HG02870 (cell line): ENCODE data around the gene TRIM26.
"Not testable (repeated sequence)": the region's sequence is repeated elsewhere in the genome, so short reads cannot be mapped to it uniquely, and the experiment has no call there.

ENCODE experiments used
- ATAC-seq: cut with Tn5 transposase; IDR thresholded peaks from one replicate; pipeline ENCODE4 v1.9.1; 2021; ENCODE audit warnings: mild to moderate bottlenecking, moderate library complexity; ENCODE audit not compliant: unreplicated experiment

TRIM26 gene

DNA sequence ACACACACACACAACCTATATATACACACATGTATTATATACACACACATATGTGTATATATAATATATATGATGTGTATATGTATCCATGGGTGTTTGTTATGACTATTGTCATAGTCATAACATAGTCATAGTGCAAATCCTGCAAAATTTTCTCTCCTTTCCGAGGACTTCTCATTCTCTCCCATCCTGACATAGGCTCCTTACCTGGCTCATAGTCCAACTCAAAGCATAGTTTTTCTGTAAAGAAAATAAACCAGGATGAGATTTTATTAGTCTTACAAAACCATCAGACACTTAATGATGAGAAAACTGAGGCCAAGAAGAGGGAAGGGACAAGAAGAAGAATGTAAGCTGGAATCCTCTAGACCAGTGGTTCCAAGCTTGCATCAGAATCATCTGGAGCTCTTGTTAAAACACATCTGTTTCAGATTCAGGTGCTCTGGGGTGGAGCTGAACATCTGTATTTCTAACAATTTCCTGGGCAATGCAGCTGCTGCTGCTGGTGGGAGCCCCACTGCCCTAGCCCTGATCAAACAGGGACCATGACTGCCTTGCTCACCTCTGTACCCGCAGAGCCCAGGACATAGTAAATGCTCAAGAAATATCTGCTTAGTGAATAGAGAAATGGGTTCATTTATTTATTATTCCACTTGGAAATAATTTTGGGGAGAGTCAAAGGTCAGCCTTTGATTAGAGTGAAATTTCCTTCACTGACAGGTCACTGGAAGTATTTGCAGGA, 57.5 kb downstream of the TRIM26 start:
- no peak for ATAC-seq

DNA sequence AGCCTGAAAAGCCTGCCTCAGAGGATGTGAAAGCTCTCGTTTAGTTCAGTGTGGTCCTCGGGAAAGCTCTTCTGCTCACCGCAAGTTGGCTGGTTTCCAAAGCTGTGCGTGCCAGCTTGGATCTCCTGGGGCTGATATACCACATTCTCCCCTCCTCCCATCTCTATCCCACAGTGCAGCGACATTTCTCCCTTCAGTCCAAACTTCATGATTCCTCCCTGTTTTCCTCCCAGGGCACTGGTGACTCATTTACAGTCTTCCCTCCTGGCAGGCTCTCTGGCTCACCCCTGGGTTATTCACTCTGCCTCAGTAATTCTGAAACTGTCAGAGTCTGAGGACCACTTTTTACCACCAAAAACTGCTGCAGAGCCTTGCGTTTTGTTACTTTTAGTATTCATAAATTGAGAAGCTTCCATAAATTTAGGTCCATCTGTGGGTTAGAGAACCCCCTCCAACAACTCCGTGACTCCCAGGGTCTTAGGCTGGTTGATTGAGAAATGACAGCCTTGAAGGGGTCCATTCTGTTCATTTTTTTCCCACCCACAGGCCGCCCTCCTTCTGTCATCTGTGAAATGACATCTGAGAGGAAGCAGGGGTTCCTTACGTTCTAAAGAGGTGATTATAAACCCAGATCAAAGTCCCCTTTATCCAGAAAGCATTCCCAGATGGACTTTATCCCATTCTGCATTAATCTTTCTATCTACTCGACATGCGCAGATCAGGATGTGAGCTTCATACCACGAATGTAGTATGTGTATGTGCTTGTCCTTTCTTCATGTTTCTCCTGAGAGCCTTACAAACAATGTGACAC, 58.3 kb downstream of the TRIM26 start:
- ATAC-seq = no peak

DNA sequence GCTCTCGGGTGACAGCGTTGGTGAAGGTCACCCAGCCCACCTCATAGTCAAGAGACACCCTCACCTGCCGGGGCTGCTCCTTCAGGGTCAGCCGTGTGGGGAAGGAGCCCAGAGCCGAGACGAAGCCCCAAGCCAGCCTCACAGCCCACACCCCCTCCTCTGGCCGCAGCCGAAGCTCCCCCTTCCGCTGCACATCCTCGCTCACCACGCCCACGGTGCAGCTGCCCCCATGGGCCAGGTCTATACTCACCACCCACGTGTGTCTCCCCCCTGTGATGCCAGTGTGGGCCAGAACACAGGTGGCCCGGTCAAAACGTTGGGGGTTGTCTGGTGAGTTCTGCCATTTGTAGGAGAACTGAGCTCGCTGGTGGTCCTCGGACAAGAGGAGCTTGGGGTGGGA, 59.1 kb downstream of the TRIM26 start:
- ATAC-seq = no peak

DNA sequence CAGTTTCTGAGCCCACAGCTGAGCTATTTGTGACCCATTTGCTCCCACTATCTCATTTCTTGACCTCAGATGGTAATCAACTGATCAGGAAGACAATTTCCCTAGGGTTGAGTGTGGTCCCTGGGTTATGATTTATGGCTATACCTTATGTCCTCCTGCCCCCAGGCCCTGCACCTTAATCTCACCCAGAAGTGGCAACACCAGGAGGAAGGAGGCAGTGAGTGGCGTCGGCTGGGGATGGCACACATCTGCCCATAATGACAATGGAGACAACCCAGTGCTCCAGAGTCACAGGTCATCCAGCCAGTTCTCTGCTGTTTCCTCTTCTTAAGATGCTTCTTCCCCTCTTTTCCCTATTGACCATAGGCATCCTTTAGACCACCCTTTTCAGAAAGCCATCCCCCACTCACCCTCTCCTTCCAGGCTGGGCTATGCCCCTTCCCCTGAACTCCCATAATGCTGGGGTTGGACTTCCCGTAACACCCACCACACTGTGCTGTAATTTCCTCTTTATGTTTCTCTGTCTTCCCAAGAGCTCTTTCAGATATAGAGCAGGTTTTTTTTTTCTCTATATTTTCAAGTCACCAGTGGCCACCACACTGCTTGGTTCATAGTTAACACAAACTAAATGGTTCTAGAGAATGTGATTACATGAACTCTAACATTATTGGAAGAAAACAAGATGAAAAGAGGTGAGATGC, 60.1 kb downstream of the TRIM26 start:
- no peak for ATAC-seq

DNA sequence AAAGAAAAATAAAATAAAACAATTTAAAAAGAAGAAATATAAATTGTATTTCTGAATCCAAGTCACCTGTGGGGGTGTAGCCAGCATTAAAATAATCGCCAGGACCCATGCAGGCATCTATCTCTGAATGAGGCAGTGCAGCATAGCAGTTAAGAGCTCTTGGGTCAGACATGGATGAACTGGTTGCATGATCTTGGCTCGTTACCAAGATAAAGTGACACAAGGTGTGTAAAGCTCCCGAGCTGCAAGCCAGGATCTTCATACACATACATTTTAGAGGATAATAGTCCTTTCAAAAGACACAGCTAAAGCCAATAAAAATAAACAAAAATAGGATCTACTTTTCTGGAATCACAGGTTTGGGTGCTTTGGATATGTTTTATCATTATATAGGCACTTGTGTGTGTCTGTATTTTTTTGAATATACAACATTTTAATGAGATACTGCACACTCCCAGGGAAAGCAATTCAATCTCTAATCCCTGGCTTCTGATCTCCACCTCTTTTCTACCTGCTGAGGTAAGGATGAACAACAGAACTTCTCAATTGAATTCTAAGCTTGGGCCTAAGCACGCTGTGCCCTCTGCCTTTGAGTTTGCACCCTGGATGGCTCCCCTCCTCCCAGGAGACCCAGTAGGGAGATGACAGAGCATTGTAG, 61.1 kb downstream of the TRIM26 start:
- ATAC-seq = no peak

DNA sequence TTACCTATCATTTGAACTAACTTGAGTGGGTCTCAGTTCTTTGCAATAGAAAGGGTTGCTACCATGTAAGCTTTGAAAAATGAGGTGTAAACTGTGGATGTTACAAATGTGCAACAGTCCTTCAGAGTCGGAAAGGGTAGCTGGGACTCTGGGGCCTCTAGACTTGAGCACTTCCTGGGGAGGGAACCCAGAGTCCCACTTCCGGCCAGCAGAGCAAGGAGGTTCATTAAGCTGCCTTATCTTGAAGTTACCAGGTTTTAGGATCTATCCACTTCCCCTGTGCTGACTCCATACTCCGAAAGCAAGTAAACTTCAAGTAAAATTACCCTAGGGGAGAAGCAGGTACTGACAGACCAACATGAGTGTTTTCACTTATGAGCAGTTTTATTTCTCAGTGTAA, 61.6 kb downstream of the TRIM26 start:
- no peak for ATAC-seq

DNA sequence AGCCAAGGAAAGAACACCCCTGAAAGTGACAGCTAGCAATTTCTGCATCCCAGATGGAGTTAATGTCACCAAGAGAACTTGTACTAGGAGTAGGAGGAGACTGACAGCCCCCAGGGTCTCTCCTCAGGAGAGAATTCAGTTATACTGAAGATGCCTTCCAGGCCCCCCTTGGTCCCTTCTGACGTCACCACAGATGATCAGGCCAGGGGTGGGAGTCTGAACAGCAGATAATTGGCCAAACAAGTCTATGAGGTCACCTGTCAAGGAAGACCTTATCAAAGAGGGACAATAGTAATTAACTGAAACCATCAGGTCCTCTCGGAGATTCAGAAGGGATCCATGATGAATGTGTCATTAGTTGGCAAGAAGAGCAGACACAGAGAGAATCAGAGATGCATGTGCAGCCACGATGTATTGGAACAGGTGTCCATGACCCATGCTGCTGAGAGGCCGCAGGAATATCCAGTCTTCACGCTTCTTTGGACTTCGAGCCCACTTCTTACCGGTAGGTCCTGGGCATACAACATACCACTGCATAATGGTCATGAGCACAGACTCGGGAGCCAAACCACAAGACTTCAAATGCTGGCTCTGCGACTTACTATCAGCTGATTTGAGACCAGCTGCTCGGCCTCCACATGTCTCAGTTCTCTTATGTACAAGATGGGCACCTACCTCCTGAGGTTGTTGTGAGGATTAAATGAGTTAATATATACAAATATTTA, 62.4 kb downstream of the TRIM26 start:
- ATAC-seq = no peak

DNA sequence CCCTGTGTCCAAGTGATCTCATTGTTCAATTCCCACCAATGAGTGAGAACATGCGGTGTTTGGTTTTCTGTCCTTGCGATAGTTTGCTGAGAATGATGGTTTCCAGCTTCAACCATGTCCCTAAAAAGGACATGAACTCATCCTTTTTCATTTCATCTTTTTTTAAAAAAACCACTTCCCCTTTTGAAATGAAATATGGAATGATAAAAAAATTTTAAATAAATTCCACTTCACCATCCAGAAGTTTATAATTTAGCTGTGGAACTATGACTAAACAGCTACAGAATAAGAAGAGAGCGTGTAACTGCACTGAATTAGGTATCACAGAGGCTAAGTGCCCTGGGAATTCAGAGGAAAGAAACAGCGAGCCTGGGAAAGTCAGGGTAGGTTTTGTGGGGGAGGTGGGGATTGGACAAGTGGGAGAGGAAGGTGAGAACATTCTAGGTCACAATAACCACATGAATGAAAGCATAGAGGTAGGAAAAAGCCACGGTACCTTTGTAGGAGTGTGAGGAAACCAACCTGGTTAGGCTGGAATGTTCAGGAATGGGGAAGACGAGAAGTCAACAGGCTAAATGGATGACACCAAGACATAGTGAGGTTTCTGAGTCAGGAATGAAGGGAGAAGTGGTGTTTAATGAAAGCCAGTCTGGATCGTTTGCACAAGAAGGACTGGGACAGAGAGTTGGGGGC, 63.2 kb downstream of the TRIM26 start:
- ATAC-seq = no peak

DNA sequence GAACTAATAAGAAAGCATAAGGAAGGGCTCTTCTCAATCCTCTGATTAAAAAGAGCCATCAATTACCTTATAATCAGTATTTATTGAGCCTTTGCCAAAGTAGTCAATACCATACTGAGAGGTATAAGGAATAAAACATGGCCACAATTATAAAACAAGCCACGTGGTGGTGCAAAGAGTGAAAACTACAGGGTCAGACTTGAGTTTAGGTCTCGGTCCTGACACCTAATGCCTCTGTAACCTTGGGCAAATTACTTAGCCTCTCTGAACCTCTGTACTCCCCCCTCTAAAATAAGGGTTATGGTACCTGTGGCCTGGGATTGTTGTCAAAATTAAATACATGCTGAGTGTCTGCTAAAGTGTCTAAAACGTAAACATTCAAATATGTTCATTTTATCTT, 64.0 kb downstream of the TRIM26 start:
- ATAC-seq = no peak

DNA sequence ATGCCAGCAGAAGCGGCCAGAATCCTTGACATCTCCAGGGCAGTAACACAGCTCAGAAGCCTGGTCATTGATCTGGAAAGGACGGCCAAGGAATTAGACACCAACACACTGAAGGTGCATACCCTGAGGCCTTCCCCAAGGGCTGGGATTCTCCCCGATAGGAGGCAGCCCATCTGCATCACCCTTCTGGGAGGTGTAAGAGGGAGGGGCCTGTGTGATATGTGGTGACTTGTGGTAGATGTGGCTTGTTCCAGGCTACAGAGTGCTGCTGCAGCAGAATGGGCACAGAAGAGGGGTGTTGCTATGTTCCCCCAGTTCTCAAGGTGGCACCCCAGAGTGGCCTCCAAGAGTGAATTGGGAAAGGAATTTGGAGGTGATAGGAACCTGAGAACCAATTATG, 66.1 kb downstream of the TRIM26 start:
- ATAC-seq = no peak

DNA sequence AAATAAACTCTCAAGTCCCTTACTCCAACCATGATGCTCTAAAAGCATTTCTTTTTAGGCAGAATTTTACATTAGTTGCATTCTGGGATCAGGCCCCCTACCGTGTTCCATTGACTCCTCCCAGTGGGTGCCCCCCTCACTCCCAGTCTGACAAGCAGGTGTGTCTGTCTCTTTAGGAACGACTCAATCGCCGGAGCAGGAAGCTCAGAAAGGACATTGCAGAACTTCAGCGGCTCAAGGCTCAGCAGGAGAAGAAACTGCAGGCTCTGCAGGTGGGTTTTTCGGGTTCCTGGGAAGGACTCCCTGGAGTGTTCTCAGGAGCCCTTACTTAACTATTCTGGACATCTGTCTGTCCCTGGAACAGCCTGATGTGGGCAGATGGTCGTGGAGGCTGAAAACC, 67.4 kb downstream of the TRIM26 start:
- ATAC-seq = no peak

DNA sequence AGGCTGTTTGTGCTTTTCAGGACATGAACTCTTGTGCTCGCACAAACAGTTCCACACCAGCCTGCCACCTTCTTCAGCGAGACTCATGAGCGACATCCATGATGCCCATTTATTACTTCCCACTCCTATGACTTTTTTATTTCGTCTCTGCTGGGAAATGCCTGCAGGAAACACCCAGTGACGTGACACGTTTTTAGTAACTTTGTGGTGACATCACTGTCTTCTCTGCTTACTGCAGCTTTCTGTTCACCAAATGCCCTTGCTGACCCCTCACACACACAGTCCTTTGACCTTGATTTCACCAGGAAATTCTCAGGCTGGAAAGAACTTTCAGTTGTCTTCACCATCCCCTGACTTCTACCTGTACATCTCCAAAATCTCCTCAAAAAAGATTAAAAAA, 68.4 kb downstream of the TRIM26 start:
- ATAC-seq = no peak

DNA sequence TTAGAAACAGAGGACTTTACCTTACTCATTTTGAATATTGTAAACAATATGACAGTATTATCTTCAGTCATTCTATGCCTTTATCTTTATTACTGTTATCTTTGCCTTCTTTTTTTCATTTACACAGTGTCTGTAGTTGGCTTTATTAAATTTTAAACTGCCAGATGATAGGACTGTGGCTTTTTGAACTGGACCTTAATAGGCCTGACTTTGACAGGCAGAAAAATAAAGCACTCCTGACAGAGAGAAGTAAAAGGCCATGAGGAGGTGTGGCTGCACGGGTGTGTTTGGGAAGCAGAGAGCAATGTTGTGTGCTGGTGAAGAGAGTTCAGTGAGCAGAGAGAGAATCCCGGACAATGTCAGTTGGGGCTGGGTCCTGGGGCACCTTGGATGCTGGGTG, 69.4 kb downstream of the TRIM26 start:
- no peak for ATAC-seq

DNA sequence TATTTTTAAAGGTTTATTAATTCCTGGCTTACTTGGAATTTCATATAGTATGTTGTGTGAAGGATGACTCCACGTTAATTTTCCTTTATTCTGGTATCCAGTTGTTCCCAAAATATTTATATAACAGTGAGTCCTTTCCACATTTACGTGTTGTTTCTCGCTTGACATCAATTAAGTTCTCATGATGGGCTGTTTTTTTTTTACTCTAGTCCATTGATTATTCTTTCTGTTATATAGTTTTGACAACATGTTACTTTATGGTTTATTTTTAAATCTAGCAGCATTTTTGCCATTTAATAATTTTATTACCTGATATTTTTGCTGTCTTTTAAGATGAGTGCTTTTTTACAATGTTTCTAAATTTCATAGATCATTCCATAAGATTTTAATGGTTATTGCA, 70.5 kb downstream of the TRIM26 start:
- ATAC-seq = no peak

DNA sequence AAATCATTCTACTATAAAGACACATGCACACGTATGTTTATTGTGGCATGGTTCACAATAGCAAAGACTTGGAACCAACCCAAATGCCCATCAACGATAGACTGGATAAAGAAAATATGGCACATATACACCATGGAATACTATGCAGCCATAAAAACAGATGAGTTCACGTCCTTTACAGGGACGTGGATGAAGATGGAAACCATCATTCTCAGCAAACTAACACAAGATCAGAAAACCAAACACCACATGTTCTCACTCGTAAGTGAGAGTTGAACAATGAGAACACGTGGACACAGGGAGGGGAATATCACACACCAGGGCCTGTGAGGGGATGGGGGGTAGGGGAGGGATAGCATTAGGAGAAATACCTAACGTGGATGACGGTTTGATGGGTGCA, 73.0 kb downstream of the TRIM26 start:
- ATAC-seq = not testable (repeated sequence)

DNA sequence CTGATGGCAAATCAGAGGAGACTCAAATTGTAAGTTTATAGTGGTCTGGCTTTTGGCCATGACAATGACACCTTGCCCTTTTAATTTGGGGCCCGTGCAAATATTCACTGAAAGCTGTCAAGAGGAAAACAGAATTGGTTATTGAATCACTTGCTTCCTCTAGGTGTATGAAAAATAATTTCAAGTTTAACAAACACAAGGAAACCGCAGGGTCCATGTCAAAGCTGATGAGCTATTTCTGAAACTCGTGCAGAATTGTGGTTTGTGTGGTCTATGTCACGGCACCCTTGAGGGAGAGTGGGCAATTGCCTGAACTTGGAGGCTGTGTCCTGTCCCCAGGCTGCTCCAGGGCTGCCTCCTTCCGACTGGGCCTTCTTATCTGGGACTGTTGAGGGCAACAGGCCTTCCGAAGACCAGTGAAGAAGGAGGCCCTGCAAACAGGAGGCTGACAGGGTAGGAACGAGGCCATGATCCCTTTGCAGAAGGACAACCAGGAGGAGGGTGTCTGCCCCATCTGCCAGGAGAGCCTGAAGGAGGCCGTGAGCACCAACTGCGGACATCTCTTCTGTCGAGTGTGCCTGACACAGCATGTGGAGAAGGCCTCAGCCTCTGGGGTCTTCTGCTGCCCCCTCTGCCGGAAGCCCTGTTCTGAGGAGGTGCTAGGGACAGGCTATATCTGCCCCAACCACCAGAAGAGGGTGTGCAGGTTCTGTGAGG, 76.5 kb downstream of the TRIM26 start:
- ATAC-seq = no peak

DNA sequence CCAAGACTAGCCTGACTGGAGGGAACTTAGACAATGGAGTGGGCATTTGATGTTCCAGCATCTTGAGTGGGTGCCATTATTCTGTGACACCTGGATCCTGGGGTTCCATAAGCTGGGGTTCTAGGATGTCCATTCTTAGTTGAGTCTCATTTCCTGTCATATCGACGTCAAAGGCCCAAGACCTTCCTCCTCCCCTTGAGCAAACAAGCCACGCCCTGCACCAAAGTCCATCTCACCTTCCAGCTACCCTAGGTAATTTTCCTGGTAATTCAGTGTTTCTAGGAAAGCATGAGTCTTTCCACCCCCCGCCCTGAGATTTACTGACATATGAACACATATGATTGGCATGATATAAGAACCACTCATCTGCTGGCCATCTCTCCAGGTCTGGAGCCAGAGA, 77.4 kb downstream of the TRIM26 start, which contains the start of gene TRIM40:
TSS of gene TRIM40 (plus strand) at position 384 of the 400 bp plus-strand sequence. CDS start 897 bp downstream, outside the sequence.
- ATAC-seq = no peak

DNA sequence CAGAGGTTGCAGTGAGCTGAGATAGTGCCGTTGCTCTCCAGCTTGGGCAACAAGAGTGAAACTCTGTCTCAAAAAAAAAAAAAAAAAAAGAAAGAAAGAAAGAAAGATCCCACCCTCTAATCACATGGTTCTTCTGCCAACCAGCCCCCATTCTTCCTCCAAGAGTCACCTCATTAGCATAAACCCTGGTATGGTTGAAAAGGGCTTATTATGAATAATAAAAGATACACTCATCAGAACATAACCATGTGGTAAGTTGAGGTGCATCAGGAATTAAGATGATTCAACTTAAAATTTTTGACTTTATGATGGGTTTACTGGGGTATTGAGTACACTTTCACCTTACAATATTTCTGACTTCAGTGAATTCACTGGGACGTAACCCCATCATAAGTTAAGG, 78.1 kb downstream of the TRIM26 start:
- no peak for ATAC-seq
